ENCODE results near the gene GLT8D2.
"Not testable (repeated sequence)": the region's sequence is repeated elsewhere in the genome, so short reads cannot be mapped to it uniquely, and the experiment has no call there.

The GLT8D2 gene

GRCh38 chr12:104050436-104050835 lies 449 bp upstream of the GLT8D2 start:
- H3K36me3 ChIP-seq (ENCODE audit: control insufficient read depth in 2 of 2, insufficient read depth in 2 of 2, low read length in 2 of 2), result no peaks in the 10 kb centered on the region
- H3K27ac ChIP-seq (ENCODE audit: low read length), result peak overlapping the region; percentile 64
- no peaks in the 10 kb centered on the region for H3K27me3 ChIP-seq (ENCODE audit: control insufficient read depth in 1 of 2, insufficient read depth in 2 of 2, low read length in 2 of 2)
- peak overlapping the region; percentile 80 to 81 for H3K4me3 ChIP-seq (ENCODE audit: low read length in 2 of 2)
- H3K9ac ChIP-seq (ENCODE audit: low read length in 2 of 2), result peak overlapping the region; percentile 59 to 80
- H3K4me1 ChIP-seq (ENCODE audit: control insufficient read depth, insufficient read depth, low read length), result peaks cover 26% of the 10 kb centered on the region
- no peaks in the 10 kb centered on the region for H3K9me3 ChIP-seq (ENCODE audit: control insufficient read depth in 2 of 2, low read length in 2 of 2)

GRCh38 chr12:104049278-104049902 lies 597 bp downstream of the GLT8D2 start:
- Histone ChIP-seq H3K9ac (ENCODE audit: low read length in 2 of 2) (peak overlapping the region; percentile 59 to 80), H3K36me3 (ENCODE audit: control insufficient read depth in 2 of 2, insufficient read depth in 2 of 2, low read length in 2 of 2) (no peaks in the 10 kb centered on the region), H3K4me1 (ENCODE audit: control insufficient read depth, insufficient read depth, low read length) (peaks cover 28% of the 10 kb centered on the region), H3K4me3 (ENCODE audit: low read length in 2 of 2) (peak overlapping the region; percentile 80 to 81), H3K27me3 (ENCODE audit: control insufficient read depth in 1 of 2, insufficient read depth in 2 of 2, low read length in 2 of 2) (no peaks in the 10 kb centered on the region), H3K9me3 (ENCODE audit: control insufficient read depth in 2 of 2, low read length in 2 of 2) (no peaks in the 10 kb centered on the region), H3K27ac (ENCODE audit: low read length) (peak overlapping the region; percentile 64)

- Histone ChIP-seq H3K4me3 (ENCODE audit: low read length in 2 of 2) (peak overlapping the region; percentile 80 to 81), H3K4me1 (ENCODE audit: control insufficient read depth, insufficient read depth, low read length) (peaks cover 28% of the 10 kb centered on the region), H3K9me3 (ENCODE audit: control insufficient read depth in 2 of 2, low read length in 2 of 2) (no peaks in the 10 kb centered on the region), H3K36me3 (ENCODE audit: control insufficient read depth in 2 of 2, insufficient read depth in 2 of 2, low read length in 2 of 2) (no peaks in the 10 kb centered on the region), H3K9ac (ENCODE audit: low read length in 2 of 2) (peak overlapping the region; percentile 59 to 80), H3K27ac (ENCODE audit: low read length) (peak overlapping the region; percentile 64), H3K27me3 (ENCODE audit: control insufficient read depth in 1 of 2, insufficient read depth in 2 of 2, low read length in 2 of 2) (no peaks in the 10 kb centered on the region)
Measured at GRCh38 chr12:104048811-104049210, 1.2 kb downstream of the GLT8D2 start.

GRCh38 chr12:104048162-104048561 lies 1.8 kb downstream of the GLT8D2 start:
- peak overlapping the region; percentile 64 for H3K27ac ChIP-seq (ENCODE audit: low read length)
- no peak overlapping the region for H3K9ac ChIP-seq (ENCODE audit: low read length in 2 of 2)
- H3K4me3 ChIP-seq (ENCODE audit: low read length in 2 of 2), result peak overlapping the region; percentile 80 to 81
- H3K4me1 ChIP-seq (ENCODE audit: control insufficient read depth, insufficient read depth, low read length), result peaks cover 28% of the 10 kb centered on the region
- no peaks in the 10 kb centered on the region for H3K27me3 ChIP-seq (ENCODE audit: control insufficient read depth in 1 of 2, insufficient read depth in 2 of 2, low read length in 2 of 2)
- H3K36me3 ChIP-seq (ENCODE audit: control insufficient read depth in 2 of 2, insufficient read depth in 2 of 2, low read length in 2 of 2), result no peaks in the 10 kb centered on the region
- no peaks in the 10 kb centered on the region for H3K9me3 ChIP-seq (ENCODE audit: control insufficient read depth in 2 of 2, low read length in 2 of 2)

- no peak overlapping the region for H3K27ac ChIP-seq (ENCODE audit: low read length)
- no peak overlapping the region for H3K9ac ChIP-seq (ENCODE audit: low read length in 2 of 2)
- peaks cover 0 to 6% of the 10 kb centered on the region in 2 donors for H3K36me3 ChIP-seq (ENCODE audit: control insufficient read depth in 2 of 2, insufficient read depth in 2 of 2, low read length in 2 of 2)
- no peaks in the 10 kb centered on the region for H3K27me3 ChIP-seq (ENCODE audit: control insufficient read depth in 1 of 2, insufficient read depth in 2 of 2, low read length in 2 of 2)
- no peaks in the 10 kb centered on the region for H3K9me3 ChIP-seq (ENCODE audit: control insufficient read depth in 2 of 2, low read length in 2 of 2)
- peaks cover 28% of the 10 kb centered on the region for H3K4me1 ChIP-seq (ENCODE audit: control insufficient read depth, insufficient read depth, low read length)
- no peak overlapping the region for H3K4me3 ChIP-seq (ENCODE audit: low read length in 2 of 2)
Measured at GRCh38 chr12:104046306-104046705, 3.7 kb downstream of the GLT8D2 start.

- H3K9ac ChIP-seq (ENCODE audit: low read length in 2 of 2), result no peak overlapping the region
- H3K36me3 ChIP-seq (ENCODE audit: control insufficient read depth in 2 of 2, insufficient read depth in 2 of 2, low read length in 2 of 2), result peaks cover 0 to 6% of the 10 kb centered on the region in 2 donors
- no peak overlapping the region for H3K27ac ChIP-seq (ENCODE audit: low read length)
- H3K4me3 ChIP-seq (ENCODE audit: low read length in 2 of 2), result no peak overlapping the region
- peaks cover 23% of the 10 kb centered on the region for H3K4me1 ChIP-seq (ENCODE audit: control insufficient read depth, insufficient read depth, low read length)
- H3K27me3 ChIP-seq (ENCODE audit: control insufficient read depth in 1 of 2, insufficient read depth in 2 of 2, low read length in 2 of 2), result no peaks in the 10 kb centered on the region
- H3K9me3 ChIP-seq (ENCODE audit: control insufficient read depth in 2 of 2, low read length in 2 of 2), result no peaks in the 10 kb centered on the region
Measured at GRCh38 chr12:104044158-104044557, 5.8 kb downstream of the GLT8D2 start.

GRCh38 chr12:104042580-104042979 lies 7.4 kb downstream of the GLT8D2 start:
- Histone ChIP-seq H3K4me1 (ENCODE audit: control insufficient read depth, insufficient read depth, low read length) (peaks cover 12% of the 10 kb centered on the region), H3K27me3 (ENCODE audit: control insufficient read depth in 1 of 2, insufficient read depth in 2 of 2, low read length in 2 of 2) (no peaks in the 10 kb centered on the region), H3K9me3 (ENCODE audit: control insufficient read depth in 2 of 2, low read length in 2 of 2) (no peaks in the 10 kb centered on the region), H3K27ac (ENCODE audit: low read length) (no peak overlapping the region), H3K9ac (ENCODE audit: low read length in 2 of 2) (no peak overlapping the region), H3K4me3 (ENCODE audit: low read length in 2 of 2) (no peak overlapping the region), H3K36me3 (ENCODE audit: control insufficient read depth in 2 of 2, insufficient read depth in 2 of 2, low read length in 2 of 2) (peaks cover 0 to 6% of the 10 kb centered on the region in 2 donors)

- not testable (repeated sequence) for H3K27me3 ChIP-seq (ENCODE audit: control insufficient read depth in 1 of 2, insufficient read depth in 2 of 2, low read length in 2 of 2); H3K4me3 ChIP-seq (ENCODE audit: low read length in 2 of 2)
Measured at GRCh38 chr12:104039769-104040168, 10.2 kb downstream of the GLT8D2 start.

GRCh38 chr12:104036143-104036542 lies 13.8 kb downstream of the GLT8D2 start:
- H3K27me3 ChIP-seq (ENCODE audit: control insufficient read depth in 1 of 2, insufficient read depth in 2 of 2, low read length in 2 of 2); H3K36me3 ChIP-seq (ENCODE audit: control insufficient read depth in 2 of 2, insufficient read depth in 2 of 2, low read length in 2 of 2); H3K27ac ChIP-seq (ENCODE audit: low read length); H3K4me3 ChIP-seq (ENCODE audit: low read length in 2 of 2); H3K4me1 ChIP-seq (ENCODE audit: control insufficient read depth, insufficient read depth, low read length); H3K9me3 ChIP-seq (ENCODE audit: control insufficient read depth in 2 of 2, low read length in 2 of 2); H3K9ac ChIP-seq (ENCODE audit: low read length in 2 of 2): not testable (repeated sequence)

More at GRCh38 chr12:104039769-104040168, 10.2 kb downstream of the GLT8D2 start:
- not testable (repeated sequence) for H3K36me3 ChIP-seq (ENCODE audit: control insufficient read depth in 2 of 2, insufficient read depth in 2 of 2, low read length in 2 of 2); H3K9me3 ChIP-seq (ENCODE audit: control insufficient read depth in 2 of 2, low read length in 2 of 2); H3K9ac ChIP-seq (ENCODE audit: low read length in 2 of 2); H3K4me1 ChIP-seq (ENCODE audit: control insufficient read depth, insufficient read depth, low read length); H3K27ac ChIP-seq (ENCODE audit: low read length)

- not testable (repeated sequence) for H3K4me3 ChIP-seq (ENCODE audit: low read length in 2 of 2); H3K27ac ChIP-seq (ENCODE audit: low read length); H3K36me3 ChIP-seq (ENCODE audit: control insufficient read depth in 2 of 2, insufficient read depth in 2 of 2, low read length in 2 of 2); H3K9ac ChIP-seq (ENCODE audit: low read length in 2 of 2); H3K4me1 ChIP-seq (ENCODE audit: control insufficient read depth, insufficient read depth, low read length); H3K9me3 ChIP-seq (ENCODE audit: control insufficient read depth in 2 of 2, low read length in 2 of 2); H3K27me3 ChIP-seq (ENCODE audit: control insufficient read depth in 1 of 2, insufficient read depth in 2 of 2, low read length in 2 of 2)
Measured at GRCh38 chr12:104030596-104030995, 19.4 kb downstream of the GLT8D2 start.

GRCh38 chr12:104026841-104027599 lies 23.0 kb downstream of the GLT8D2 start:
- Histone ChIP-seq H3K4me3 (ENCODE audit: low read length in 2 of 2) (no peak overlapping the region), H3K4me1 (ENCODE audit: control insufficient read depth, insufficient read depth, low read length) (no peaks in the 10 kb centered on the region)

More at GRCh38 chr12:104026841-104027599, 23.0 kb downstream of the GLT8D2 start:
- Histone ChIP-seq H3K27ac (ENCODE audit: low read length) (no peak overlapping the region), H3K9me3 (ENCODE audit: control insufficient read depth in 2 of 2, low read length in 2 of 2) (peaks cover 0 to 7% of the 10 kb centered on the region in 2 donors), H3K9ac (ENCODE audit: low read length in 2 of 2) (no peak overlapping the region), H3K36me3 (ENCODE audit: control insufficient read depth in 2 of 2, insufficient read depth in 2 of 2, low read length in 2 of 2) (no peaks in the 10 kb centered on the region), H3K27me3 (ENCODE audit: control insufficient read depth in 1 of 2, insufficient read depth in 2 of 2, low read length in 2 of 2) (no peaks in the 10 kb centered on the region)
